Neural progenitor cell (in vitro differentiated cells): ENCODE measurements around the gene SMYD3.

Experiments used
- EZH2 ChIP-seq: fragments of 200-600 bp; sonication (generic); IDR thresholded peaks from 2 replicates; pipeline ENCODE4 v1.6.1; 2017; ENCODE audit warnings: antibody characterized with exemption, mild to moderate bottlenecking, moderate library complexity
- EZH2phosphoT487 ChIP-seq: fragments of 200-600 bp; sonication (generic); IDR thresholded peaks from 2 replicates; pipeline ENCODE4 v1.6.1; 2017; ENCODE audit warnings: antibody characterized with exemption
- TF ChIP-seq, protein P1 (sequence below): fragments of 200-600 bp; sonication (generic); IDR thresholded peaks from 2 replicates; pipeline ENCODE4 v1.5.1; 2017; ENCODE audit warnings: antibody characterized with exemption, mild to moderate bottlenecking

- TF ChIP-seq, protein P1, sequence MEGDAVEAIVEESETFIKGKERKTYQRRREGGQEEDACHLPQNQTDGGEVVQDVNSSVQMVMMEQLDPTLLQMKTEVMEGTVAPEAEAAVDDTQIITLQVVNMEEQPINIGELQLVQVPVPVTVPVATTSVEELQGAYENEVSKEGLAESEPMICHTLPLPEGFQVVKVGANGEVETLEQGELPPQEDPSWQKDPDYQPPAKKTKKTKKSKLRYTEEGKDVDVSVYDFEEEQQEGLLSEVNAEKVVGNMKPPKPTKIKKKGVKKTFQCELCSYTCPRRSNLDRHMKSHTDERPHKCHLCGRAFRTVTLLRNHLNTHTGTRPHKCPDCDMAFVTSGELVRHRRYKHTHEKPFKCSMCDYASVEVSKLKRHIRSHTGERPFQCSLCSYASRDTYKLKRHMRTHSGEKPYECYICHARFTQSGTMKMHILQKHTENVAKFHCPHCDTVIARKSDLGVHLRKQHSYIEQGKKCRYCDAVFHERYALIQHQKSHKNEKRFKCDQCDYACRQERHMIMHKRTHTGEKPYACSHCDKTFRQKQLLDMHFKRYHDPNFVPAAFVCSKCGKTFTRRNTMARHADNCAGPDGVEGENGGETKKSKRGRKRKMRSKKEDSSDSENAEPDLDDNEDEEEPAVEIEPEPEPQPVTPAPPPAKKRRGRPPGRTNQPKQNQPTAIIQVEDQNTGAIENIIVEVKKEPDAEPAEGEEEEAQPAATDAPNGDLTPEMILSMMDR: no peak
- no peak for TF ChIP-seq EZH2
- TF ChIP-seq EZH2phosphoT487: no peak
These were observed 730.3 kb downstream of the SMYD3 start for GRCh38 chr1:245776694-245777332.
